GM13977 (cell line): Measurements from ENCODE around the gene PPP1R12C.

Experiments used
- DNase-seq: peaks from one replicate; pipeline ENCODE4 v3.0.0; 2012; ENCODE audit warnings: low spot score
- CTCF ChIP-seq: IDR thresholded peaks from 2 replicates; pipeline ENCODE4 v1.5.1; 2012; ENCODE audit warnings: mild to moderate bottlenecking, control low read depth; ENCODE audit not compliant: insufficient read depth; ENCODE audit errors: extremely low read depth, missing control alignments
- in situ Hi-C: fragments of 300-500 bp; cut with MboI; formaldehyde crosslinking; loops from one replicate; pipeline ENCODE4 v1.12.0; 2022; ENCODE audit warnings: low sequenced_read_pairs, low pct_unique_long_range_greater_than_20kb, mixed read lengths, inconsistent platforms; ENCODE audit not compliant: unreplicated experiment

Gene PPP1R12C

GRCh38 chr19:55132453-55133129 is 15.2 kb upstream of the PPP1R12C start:
- peak; percentile 53 for TF ChIP-seq CTCF
- in situ Hi-C loops, result no loop called here
- no peak for DNase-seq

- DNase-seq, result no peak
- no peak for TF ChIP-seq CTCF
- in situ Hi-C loops, result no loop called here
These were observed 14.0 kb upstream of the PPP1R12C start for GRCh38 chr19:55131421-55131820.

GRCh38 chr19:55119053-55119452 is 1.6 kb upstream of the PPP1R12C start:
- in situ Hi-C loops, result loop anchor here (25.0 kb wide), 1 partner anchor 657 kb away; the partner anchor contains the start of genes CDC42EP5 and LENG9
- DNase-seq, result no peak
- TF ChIP-seq CTCF, result no peak

- in situ Hi-C loops, result loop anchor here (25.0 kb wide), 1 partner anchor 656 kb away; the partner anchor contains the start of genes CDC42EP5 and LENG9
- DNase-seq, result no peak
- TF ChIP-seq CTCF, result no peak
These were observed 1.1 kb upstream of the PPP1R12C start for GRCh38 chr19:55118401-55118991.

GRCh38 chr19:55117663-55118391 is 390 bp upstream of the PPP1R12C start:
- TF ChIP-seq CTCF, result no peak
- peak; percentile 100 for DNase-seq
- in situ Hi-C loops, result loop anchor here (25.0 kb wide), 1 partner anchor 656 kb away; the partner anchor contains the start of genes CDC42EP5 and LENG9

GRCh38 chr19:55116232-55116858 is 1.1 kb downstream of the PPP1R12C start:
- TF ChIP-seq CTCF, result no peak
- in situ Hi-C loops, result loop anchor here (25.0 kb wide), 1 partner anchor 654 kb away; the partner anchor contains the start of genes CDC42EP5 and LENG9
- DNase-seq, result peak; percentile 79
